Measurements from ENCODE around the gene LRMDA.

LRMDA gene

GRCh38 chr10:76009531-76009930 is 578.1 kb downstream of the LRMDA start:
- no peak for ATAC-seq

GRCh38 chr10:76010703-76011102 is 579.3 kb downstream of the LRMDA start:
- no peak for ATAC-seq

- ATAC-seq: no peak
Measured at GRCh38 chr10:76012716-76013327, 581.4 kb downstream of the LRMDA start.

- ATAC-seq: no peak
Measured at GRCh38 chr10:76015245-76015644, 583.8 kb downstream of the LRMDA start.

GRCh38 chr10:76017026-76017732 is 585.8 kb downstream of the LRMDA start:
- no peak for ATAC-seq

GRCh38 chr10:76017733-76018433 is 586.5 kb downstream of the LRMDA start:
- no peak for ATAC-seq

- ATAC-seq: no peak
Measured at GRCh38 chr10:76020630-76021029, 589.2 kb downstream of the LRMDA start.

- ATAC-seq: no peak
Measured at GRCh38 chr10:76021398-76021797, 590.0 kb downstream of the LRMDA start.

- ATAC-seq: no peak
Measured at GRCh38 chr10:76022366-76022765, 590.9 kb downstream of the LRMDA start.

GRCh38 chr10:76023007-76023406 is 591.6 kb downstream of the LRMDA start:
- ATAC-seq: no peak

GRCh38 chr10:76024460-76025123 is 593.2 kb downstream of the LRMDA start:
- ATAC-seq: no peak

- ATAC-seq: no peak
Measured at GRCh38 chr10:76025124-76025477, 593.7 kb downstream of the LRMDA start.

GRCh38 chr10:76026176-76026771 is 594.9 kb downstream of the LRMDA start:
- no peak for ATAC-seq

- no peak for ATAC-seq
Measured at GRCh38 chr10:76026905-76027304, 595.5 kb downstream of the LRMDA start.

GRCh38 chr10:76029782-76030181 is 598.4 kb downstream of the LRMDA start:
- ATAC-seq: no peak

GRCh38 chr10:76031099-76031498 is 599.7 kb downstream of the LRMDA start:
- no peak for ATAC-seq

- ATAC-seq: no peak
Measured at GRCh38 chr10:76031769-76032699, 600.6 kb downstream of the LRMDA start.

GRCh38 chr10:76032700-76033039 is 601.2 kb downstream of the LRMDA start:
- ATAC-seq: no peak

GRCh38 chr10:76033457-76034196 is 602.2 kb downstream of the LRMDA start:
- ATAC-seq: no peak

- no peak for ATAC-seq
Measured at GRCh38 chr10:76034353-76035205, 603.2 kb downstream of the LRMDA start.
